HEK293 (cell line): Measurements from ENCODE around the gene PC.

Experiments
- CTCF ChIA-PET: fragments of 350-600 bp; formaldehyde crosslinking; extraction: SDS; loops from one replicate; lab custom pipeline; 2021; ENCODE audit warnings: antibody characterized with exemption; lab: Yijun Ruan, JAX
- POLR2A ChIA-PET: fragments of 300-600 bp; formaldehyde crosslinking; extraction: SDS; loops from one replicate; lab custom pipeline; 2020; ENCODE audit warnings: antibody characterized with exemption, inconsistent platforms; lab: Yijun Ruan, JAX
- H3K27ac ChIP-seq: fragments of 200-500 bp; sonication (Bioruptor generic); 2 replicates; pipeline ENCODE4 v1.5.1; 2014; ENCODE audit warnings: low read depth, low read length, control low read depth, inconsistent platforms; ENCODE audit errors: extremely low read depth
- H3K36me3 ChIP-seq, 2 experiments: fragments of 200-500 bp in 1 of 2; sonication (Bioruptor generic) in 1 of 2; 1 replicate in 1 of 2; 2 replicates in 1 of 2; pipeline ENCODE4 v1.5.1; 2014 to 2017; ENCODE audit warnings: inconsistent platforms in 2 of 2, low read length in 2 of 2; ENCODE audit not compliant: control insufficient read depth in 2 of 2, insufficient read depth in 1 of 2
- H3K4me1 ChIP-seq: fragments of 200-500 bp; sonication (Bioruptor generic); 2 replicates; pipeline ENCODE4 v1.5.1; 2014; ENCODE audit warnings: mild to moderate bottlenecking, low read length, inconsistent platforms; ENCODE audit not compliant: control insufficient read depth, insufficient read depth
- H3K4me3 ChIP-seq: 2 replicates; pipeline ENCODE4 v1.5.1; 2011; ENCODE audit warnings: low read depth, mild to moderate bottlenecking, control low read depth, low read length, moderate library complexity
- H3K9me3 ChIP-seq: fragments of 200-500 bp; sonication (Bioruptor generic); 2 replicates; pipeline ENCODE4 v1.5.1; 2014; ENCODE audit warnings: low read depth, low read length, inconsistent platforms; ENCODE audit not compliant: control insufficient read depth, insufficient read depth
- EGR2 ChIP-seq: fragments of 450-650 bp; formaldehyde crosslinking; IDR thresholded peaks from 2 replicates; pipeline ENCODE4 v1.5.1; 2016; ENCODE audit warnings: low read depth, missing biosample characterization, missing genetic modification characterization
- KLF8 ChIP-seq: fragments of 450-650 bp; formaldehyde crosslinking; IDR thresholded peaks from 2 replicates; pipeline ENCODE4 v1.5.1; 2016; ENCODE audit warnings: missing biosample characterization, missing genetic modification characterization
- SCRT1 ChIP-seq: fragments of 450-650 bp; formaldehyde crosslinking; IDR thresholded peaks from 2 replicates; pipeline ENCODE4 v1.5.1; 2016; ENCODE audit warnings: missing biosample characterization, missing genetic modification characterization, borderline replicate concordance
- SP3 ChIP-seq: fragments of 450-650 bp; formaldehyde crosslinking; IDR thresholded peaks from 2 replicates; pipeline ENCODE4 v1.5.1; 2016; ENCODE audit warnings: missing biosample characterization, missing genetic modification characterization
- TRIM28 ChIP-seq: IDR thresholded peaks from 2 replicates; pipeline ENCODE4 v1.6.1; 2011; ENCODE audit warnings: low read length, control low read depth, borderline replicate concordance
- ZBTB44 ChIP-seq: fragments of 450-650 bp; IDR thresholded peaks from 2 replicates; pipeline ENCODE4 v1.5.1; 2018; ENCODE audit warnings: missing biosample characterization, mild to moderate bottlenecking, missing genetic modification characterization
- ZFP69B ChIP-seq: fragments of 450-650 bp; formaldehyde crosslinking; IDR thresholded peaks from 2 replicates; pipeline ENCODE4 v1.5.1; 2016; ENCODE audit warnings: missing biosample characterization, missing genetic modification characterization
- ZNF121 ChIP-seq: fragments of 450-650 bp; formaldehyde crosslinking; IDR thresholded peaks from 2 replicates; pipeline ENCODE4 v1.5.1; 2016; ENCODE audit warnings: missing biosample characterization, missing genetic modification characterization
- ZNF211 ChIP-seq: fragments of 450-650 bp; formaldehyde crosslinking; IDR thresholded peaks from 2 replicates; pipeline ENCODE4 v1.5.1; 2016; ENCODE audit warnings: low read depth, missing biosample characterization, missing genetic modification characterization
- ZNF214 ChIP-seq: fragments of 450-650 bp; formaldehyde crosslinking; IDR thresholded peaks from 2 replicates; pipeline ENCODE4 v1.5.1; 2017; ENCODE audit warnings: missing biosample characterization, mild to moderate bottlenecking, missing genetic modification characterization, borderline replicate concordance
- ZNF23 ChIP-seq: fragments of 450-650 bp; formaldehyde crosslinking; IDR thresholded peaks from 2 replicates; pipeline ENCODE4 v1.5.1; 2016; ENCODE audit warnings: missing biosample characterization, missing genetic modification characterization, borderline replicate concordance
- ZNF302 ChIP-seq: fragments of 450-650 bp; formaldehyde crosslinking; IDR thresholded peaks from 2 replicates; pipeline ENCODE4 v1.5.1; 2016; ENCODE audit warnings: missing biosample characterization, missing genetic modification characterization, low read depth
- ZNF341 ChIP-seq: fragments of 450-650 bp; formaldehyde crosslinking; IDR thresholded peaks from 2 replicates; pipeline ENCODE4; 2016; ENCODE audit warnings: low read depth, missing biosample characterization, missing genetic modification characterization
- ZNF394 ChIP-seq: fragments of 450-650 bp; formaldehyde crosslinking; IDR thresholded peaks from 2 replicates; pipeline ENCODE4 v1.5.1; 2016; ENCODE audit warnings: missing biosample characterization, missing genetic modification characterization, mild to moderate bottlenecking, moderate library complexity, borderline replicate concordance
- ZNF501 ChIP-seq: fragments of 450-650 bp; formaldehyde crosslinking; IDR thresholded peaks from 2 replicates; pipeline ENCODE4 v1.5.1; 2016; ENCODE audit warnings: missing biosample characterization, missing genetic modification characterization
- ZNF530 ChIP-seq: fragments of 450-650 bp; formaldehyde crosslinking; IDR thresholded peaks from 2 replicates; pipeline ENCODE4 v1.5.1; 2016; ENCODE audit warnings: low read depth, missing biosample characterization, missing genetic modification characterization
- ZNF558 ChIP-seq: fragments of 450-650 bp; formaldehyde crosslinking; IDR thresholded peaks from 2 replicates; pipeline ENCODE4 v1.5.1; 2016; ENCODE audit warnings: missing biosample characterization, missing genetic modification characterization
- ZNF585B ChIP-seq: fragments of 450-650 bp; formaldehyde crosslinking; IDR thresholded peaks from 2 replicates; pipeline ENCODE4 v1.5.1; 2016; ENCODE audit warnings: missing biosample characterization, missing genetic modification characterization
- ZNF600 ChIP-seq: fragments of 450-650 bp; formaldehyde crosslinking; IDR thresholded peaks from 2 replicates; pipeline ENCODE4 v1.5.1; 2016; ENCODE audit warnings: missing biosample characterization, missing genetic modification characterization
- ZNF621 ChIP-seq: fragments of 450-650 bp; formaldehyde crosslinking; IDR thresholded peaks from 2 replicates; pipeline ENCODE4 v1.5.1; 2017; ENCODE audit warnings: missing biosample characterization, missing genetic modification characterization
- ZXDB ChIP-seq: fragments of 450-650 bp; formaldehyde crosslinking; IDR thresholded peaks from 2 replicates; pipeline ENCODE4 v1.5.1; 2016; ENCODE audit warnings: missing biosample characterization, missing genetic modification characterization
- TF ChIP-seq, protein P1 (sequence below): fragments of 450-650 bp; formaldehyde crosslinking; IDR thresholded peaks from 2 replicates; pipeline ENCODE4 v1.5.1; 2016; ENCODE audit warnings: missing biosample characterization, missing genetic modification characterization
- TF ChIP-seq, protein P2 (sequence below): fragments of 450-650 bp; formaldehyde crosslinking; IDR thresholded peaks from 2 replicates; pipeline ENCODE4 v1.5.1; 2017; ENCODE audit warnings: missing biosample characterization, mild to moderate bottlenecking, missing genetic modification characterization, moderate library complexity
- TF ChIP-seq, protein P3 (sequence below): fragments of 450-650 bp; formaldehyde crosslinking; IDR thresholded peaks from 2 replicates; pipeline ENCODE4 v1.5.1; 2016; ENCODE audit warnings: missing biosample characterization, missing genetic modification characterization, low read depth
- TF ChIP-seq, protein P4 (sequence below): fragments of 450-650 bp; formaldehyde crosslinking; IDR thresholded peaks from 2 replicates; pipeline ENCODE4 v1.5.1; 2016; ENCODE audit warnings: missing biosample characterization, missing genetic modification characterization

Gene PC

DNA sequence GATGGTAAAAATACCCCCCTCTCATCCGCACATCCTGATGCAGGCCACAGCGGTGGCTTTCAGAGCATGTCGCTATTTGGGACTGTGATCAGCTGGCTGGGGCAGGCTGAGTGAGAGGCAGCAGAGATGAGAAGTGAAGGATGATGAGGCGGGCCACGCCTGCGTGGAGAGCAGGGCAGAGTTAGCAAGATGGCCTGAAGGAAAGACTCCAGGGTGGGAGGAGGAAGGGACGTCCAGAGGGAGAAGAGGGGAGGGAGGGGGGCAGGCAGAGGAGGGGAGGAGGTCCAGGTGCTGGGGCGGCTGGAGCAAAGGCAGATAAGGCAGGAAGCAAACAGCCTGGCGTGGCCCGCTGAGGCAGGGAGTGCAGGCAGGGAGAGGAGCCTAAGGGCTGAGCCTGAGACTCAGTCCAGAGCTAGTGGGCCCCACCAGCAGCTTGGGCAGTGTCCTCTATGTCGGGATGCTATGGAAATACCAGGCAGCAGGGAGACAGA lies 72.2 kb downstream of the PC start (continued):
- TF ChIP-seq ZNF585B (tag by site-specific recombination): no peak
- TF ChIP-seq TRIM28: no peak
- TF ChIP-seq ZNF394 (tag by site-specific recombination): no peak
- no peak for TF ChIP-seq ZNF302 (tag by site-specific recombination)
- TF ChIP-seq ZNF23 (tag by site-specific recombination): no peak
- TF ChIP-seq, protein P1, sequence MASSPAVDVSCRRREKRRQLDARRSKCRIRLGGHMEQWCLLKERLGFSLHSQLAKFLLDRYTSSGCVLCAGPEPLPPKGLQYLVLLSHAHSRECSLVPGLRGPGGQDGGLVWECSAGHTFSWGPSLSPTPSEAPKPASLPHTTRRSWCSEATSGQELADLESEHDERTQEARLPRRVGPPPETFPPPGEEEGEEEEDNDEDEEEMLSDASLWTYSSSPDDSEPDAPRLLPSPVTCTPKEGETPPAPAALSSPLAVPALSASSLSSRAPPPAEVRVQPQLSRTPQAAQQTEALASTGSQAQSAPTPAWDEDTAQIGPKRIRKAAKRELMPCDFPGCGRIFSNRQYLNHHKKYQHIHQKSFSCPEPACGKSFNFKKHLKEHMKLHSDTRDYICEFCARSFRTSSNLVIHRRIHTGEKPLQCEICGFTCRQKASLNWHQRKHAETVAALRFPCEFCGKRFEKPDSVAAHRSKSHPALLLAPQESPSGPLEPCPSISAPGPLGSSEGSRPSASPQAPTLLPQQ (tag by site-specific recombination): peak; percentile 96
- TF ChIP-seq ZNF211 (tag by site-specific recombination): no peak
- TF ChIP-seq ZNF341 (tag by site-specific recombination): peak; percentile 21; the same call in 1 of the 2 replicates
- peak; percentile 89 for TF ChIP-seq ZFP69B
- TF ChIP-seq EGR2 (tag by site-specific recombination): peak; percentile 11; the same call in 1 of the 2 replicates
- TF ChIP-seq ZNF621 (tag by site-specific recombination): no peak

GRCh38 chr11:66885469-66885868 lies 72.7 kb downstream of the PC start:
- no peaks in the 10 kb centered on the region for H3K36me3 ChIP-seq
- H3K4me3 ChIP-seq: no peak overlapping the region
- no peaks in the 10 kb centered on the region for H3K4me1 ChIP-seq
- H3K27ac ChIP-seq: no peak overlapping the region
- ChIA-PET CTCF (interaction anchor here (0.6 to 3.3 kb wide), 4 partner anchors 9 to 140 kb away, joined by 3 to 24 read pairs (median 4); no protein-coding TSS in a partner anchor), POLR2A (no interaction called here)
- no peaks in the 10 kb centered on the region for H3K9me3 ChIP-seq
- TF ChIP-seq KLF8 (tag by site-specific recombination) (no peak), ZNF558 (tag by site-specific recombination) (no peak), ZNF121 (tag by site-specific recombination) (no peak), ZNF530 (no peak), ZNF214 (tag by site-specific recombination) (no peak), SP3 (tag by site-specific recombination) (no peak), ZNF600 (tag by site-specific recombination) (no peak), ZBTB44 (tag by site-specific recombination) (no peak), SCRT1 (tag by site-specific recombination) (no peak), ZXDB (tag by site-specific recombination) (no peak), TRIM28 (no peak), ZNF302 (tag by site-specific recombination) (no peak), ZNF501 (no peak)
- TF ChIP-seq, protein P2, sequence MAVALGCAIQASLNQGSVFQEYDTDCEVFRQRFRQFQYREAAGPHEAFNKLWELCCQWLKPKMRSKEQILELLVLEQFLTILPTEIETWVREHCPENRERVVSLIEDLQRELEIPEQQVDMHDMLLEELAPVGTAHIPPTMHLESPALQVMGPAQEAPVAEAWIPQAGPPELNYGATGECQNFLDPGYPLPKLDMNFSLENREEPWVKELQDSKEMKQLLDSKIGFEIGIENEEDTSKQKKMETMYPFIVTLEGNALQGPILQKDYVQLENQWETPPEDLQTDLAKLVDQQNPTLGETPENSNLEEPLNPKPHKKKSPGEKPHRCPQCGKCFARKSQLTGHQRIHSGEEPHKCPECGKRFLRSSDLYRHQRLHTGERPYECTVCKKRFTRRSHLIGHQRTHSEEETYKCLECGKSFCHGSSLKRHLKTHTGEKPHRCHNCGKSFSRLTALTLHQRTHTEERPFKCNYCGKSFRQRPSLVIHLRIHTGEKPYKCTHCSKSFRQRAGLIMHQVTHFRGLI (tag by site-specific recombination): no peak
- TF ChIP-seq, protein P3, sequence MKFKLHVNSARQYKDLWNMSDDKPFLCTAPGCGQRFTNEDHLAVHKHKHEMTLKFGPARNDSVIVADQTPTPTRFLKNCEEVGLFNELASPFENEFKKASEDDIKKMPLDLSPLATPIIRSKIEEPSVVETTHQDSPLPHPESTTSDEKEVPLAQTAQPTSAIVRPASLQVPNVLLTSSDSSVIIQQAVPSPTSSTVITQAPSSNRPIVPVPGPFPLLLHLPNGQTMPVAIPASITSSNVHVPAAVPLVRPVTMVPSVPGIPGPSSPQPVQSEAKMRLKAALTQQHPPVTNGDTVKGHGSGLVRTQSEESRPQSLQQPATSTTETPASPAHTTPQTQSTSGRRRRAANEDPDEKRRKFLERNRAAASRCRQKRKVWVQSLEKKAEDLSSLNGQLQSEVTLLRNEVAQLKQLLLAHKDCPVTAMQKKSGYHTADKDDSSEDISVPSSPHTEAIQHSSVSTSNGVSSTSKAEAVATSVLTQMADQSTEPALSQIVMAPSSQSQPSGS (tag by site-specific recombination): no peak
- TF ChIP-seq, protein P4, sequence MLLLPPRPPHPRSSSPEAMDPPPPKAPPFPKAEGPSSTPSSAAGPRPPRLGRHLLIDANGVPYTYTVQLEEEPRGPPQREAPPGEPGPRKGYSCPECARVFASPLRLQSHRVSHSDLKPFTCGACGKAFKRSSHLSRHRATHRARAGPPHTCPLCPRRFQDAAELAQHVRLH (tag by site-specific recombination): no peak
